SK-N-SH (cell line): ENCODE measurements around the gene PDE2A.

Source experiments
- FOXM1 ChIP-seq: IDR thresholded peaks from 2 replicates; pipeline ENCODE4 v1.4.0; 2012; ENCODE audit warnings: low read depth, mild to moderate bottlenecking
- JUND ChIP-seq: IDR thresholded peaks from 2 replicates; pipeline ENCODE4 v1.4.0; 2012
- MXI1 ChIP-seq: IDR thresholded peaks from 2 replicates; pipeline ENCODE4 v1.6.1; 2012; ENCODE audit warnings: mild to moderate bottlenecking, low read depth, low read length, improper control_type of control experiment
- NFIC ChIP-seq: IDR thresholded peaks from 2 replicates; pipeline ENCODE4 v1.4.0; 2012; ENCODE audit warnings: borderline replicate concordance
- POLR2AphosphoS5 ChIP-seq: IDR thresholded peaks from 2 replicates; pipeline ENCODE4 v1.6.1; 2012; ENCODE audit warnings: low read depth, low read length
- RFX5 ChIP-seq: IDR thresholded peaks from 2 replicates; pipeline ENCODE4 v1.6.1; 2012; ENCODE audit warnings: mild to moderate bottlenecking, improper control_type of control experiment, low read length
- TAF1 ChIP-seq: IDR thresholded peaks from 2 replicates; pipeline ENCODE4 v1.6.1; 2012; ENCODE audit warnings: low read depth, mild to moderate bottlenecking, low read length, moderate library complexity, borderline replicate concordance
- YY1 ChIP-seq: IDR thresholded peaks from 2 replicates; pipeline ENCODE4 v1.4.0; 2012; ENCODE audit warnings: low read depth, mild to moderate bottlenecking
- TF ChIP-seq, protein P1 (sequence below): fragments of 200-600 bp; sonication (generic); IDR thresholded peaks from 2 replicates; pipeline ENCODE4 v1.6.1; 2017; ENCODE audit warnings: antibody characterized with exemption, mild to moderate bottlenecking, moderate library complexity
- TF ChIP-seq, protein P2 (sequence below): IDR thresholded peaks from 2 replicates; pipeline ENCODE4 v1.4.0; 2012; ENCODE audit warnings: low read depth, borderline replicate concordance
- TF ChIP-seq, protein P3 (sequence below): IDR thresholded peaks from 2 replicates; pipeline ENCODE4 v1.4.0; 2012; ENCODE audit warnings: low read depth
- TF ChIP-seq, protein P4 (sequence below): IDR thresholded peaks from 2 replicates; pipeline ENCODE4 v1.6.1; 2012; ENCODE audit warnings: mild to moderate bottlenecking, low read depth, low read length, moderate library complexity
- TF ChIP-seq, protein P5 (sequence below): fragments of 150-350 bp; IDR thresholded peaks from 2 replicates; pipeline ENCODE4 v1.6.1; 2016; ENCODE audit warnings: mild to moderate bottlenecking, low read depth, low read length
- TF ChIP-seq, protein P6 (sequence below): fragments of 150-350 bp; IDR thresholded peaks from 2 replicates; pipeline ENCODE4 v1.6.1; 2017; ENCODE audit warnings: antibody characterized with exemption, low read length, low read depth, borderline replicate concordance

DNA sequence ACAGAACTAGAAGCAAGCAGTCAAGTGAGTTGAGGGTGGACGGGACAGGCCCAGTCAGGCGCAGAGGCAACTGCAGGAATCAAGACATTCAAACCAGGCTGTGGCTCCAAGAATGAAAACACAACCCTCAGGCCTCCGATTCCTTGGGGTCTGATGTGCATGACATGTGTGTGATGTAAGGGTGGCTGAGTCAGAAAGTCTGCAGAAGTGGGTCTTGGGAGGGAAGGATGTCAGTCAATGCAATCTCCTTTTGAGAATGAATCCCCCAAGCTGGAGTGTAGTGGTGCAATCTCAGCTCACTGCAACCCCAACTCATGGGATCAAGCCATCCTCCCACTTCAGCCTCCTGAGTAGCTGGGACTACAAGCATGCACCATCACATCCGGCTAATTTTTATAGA, 15.9 kb upstream of the PDE2A start:
- TF ChIP-seq, protein P1, sequence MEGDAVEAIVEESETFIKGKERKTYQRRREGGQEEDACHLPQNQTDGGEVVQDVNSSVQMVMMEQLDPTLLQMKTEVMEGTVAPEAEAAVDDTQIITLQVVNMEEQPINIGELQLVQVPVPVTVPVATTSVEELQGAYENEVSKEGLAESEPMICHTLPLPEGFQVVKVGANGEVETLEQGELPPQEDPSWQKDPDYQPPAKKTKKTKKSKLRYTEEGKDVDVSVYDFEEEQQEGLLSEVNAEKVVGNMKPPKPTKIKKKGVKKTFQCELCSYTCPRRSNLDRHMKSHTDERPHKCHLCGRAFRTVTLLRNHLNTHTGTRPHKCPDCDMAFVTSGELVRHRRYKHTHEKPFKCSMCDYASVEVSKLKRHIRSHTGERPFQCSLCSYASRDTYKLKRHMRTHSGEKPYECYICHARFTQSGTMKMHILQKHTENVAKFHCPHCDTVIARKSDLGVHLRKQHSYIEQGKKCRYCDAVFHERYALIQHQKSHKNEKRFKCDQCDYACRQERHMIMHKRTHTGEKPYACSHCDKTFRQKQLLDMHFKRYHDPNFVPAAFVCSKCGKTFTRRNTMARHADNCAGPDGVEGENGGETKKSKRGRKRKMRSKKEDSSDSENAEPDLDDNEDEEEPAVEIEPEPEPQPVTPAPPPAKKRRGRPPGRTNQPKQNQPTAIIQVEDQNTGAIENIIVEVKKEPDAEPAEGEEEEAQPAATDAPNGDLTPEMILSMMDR: no peak
- TF ChIP-seq FOXM1 (no peak), NFIC (no peak), JUND (no peak), YY1 (no peak), MXI1 (no peak), TAF1 (no peak), RFX5 (no peak), POLR2AphosphoS5 (no peak)
- TF ChIP-seq, protein P2, sequence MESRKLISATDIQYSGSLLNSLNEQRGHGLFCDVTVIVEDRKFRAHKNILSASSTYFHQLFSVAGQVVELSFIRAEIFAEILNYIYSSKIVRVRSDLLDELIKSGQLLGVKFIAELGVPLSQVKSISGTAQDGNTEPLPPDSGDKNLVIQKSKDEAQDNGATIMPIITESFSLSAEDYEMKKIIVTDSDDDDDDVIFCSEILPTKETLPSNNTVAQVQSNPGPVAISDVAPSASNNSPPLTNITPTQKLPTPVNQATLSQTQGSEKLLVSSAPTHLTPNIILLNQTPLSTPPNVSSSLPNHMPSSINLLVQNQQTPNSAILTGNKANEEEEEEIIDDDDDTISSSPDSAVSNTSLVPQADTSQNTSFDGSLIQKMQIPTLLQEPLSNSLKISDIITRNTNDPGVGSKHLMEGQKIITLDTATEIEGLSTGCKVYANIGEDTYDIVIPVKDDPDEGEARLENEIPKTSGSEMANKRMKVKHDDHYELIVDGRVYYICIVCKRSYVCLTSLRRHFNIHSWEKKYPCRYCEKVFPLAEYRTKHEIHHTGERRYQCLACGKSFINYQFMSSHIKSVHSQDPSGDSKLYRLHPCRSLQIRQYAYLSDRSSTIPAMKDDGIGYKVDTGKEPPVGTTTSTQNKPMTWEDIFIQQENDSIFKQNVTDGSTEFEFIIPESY: no peak
- TF ChIP-seq, protein P3, sequence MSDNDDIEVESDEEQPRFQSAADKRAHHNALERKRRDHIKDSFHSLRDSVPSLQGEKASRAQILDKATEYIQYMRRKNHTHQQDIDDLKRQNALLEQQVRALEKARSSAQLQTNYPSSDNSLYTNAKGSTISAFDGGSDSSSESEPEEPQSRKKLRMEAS: no peak
- TF ChIP-seq, protein P4, sequence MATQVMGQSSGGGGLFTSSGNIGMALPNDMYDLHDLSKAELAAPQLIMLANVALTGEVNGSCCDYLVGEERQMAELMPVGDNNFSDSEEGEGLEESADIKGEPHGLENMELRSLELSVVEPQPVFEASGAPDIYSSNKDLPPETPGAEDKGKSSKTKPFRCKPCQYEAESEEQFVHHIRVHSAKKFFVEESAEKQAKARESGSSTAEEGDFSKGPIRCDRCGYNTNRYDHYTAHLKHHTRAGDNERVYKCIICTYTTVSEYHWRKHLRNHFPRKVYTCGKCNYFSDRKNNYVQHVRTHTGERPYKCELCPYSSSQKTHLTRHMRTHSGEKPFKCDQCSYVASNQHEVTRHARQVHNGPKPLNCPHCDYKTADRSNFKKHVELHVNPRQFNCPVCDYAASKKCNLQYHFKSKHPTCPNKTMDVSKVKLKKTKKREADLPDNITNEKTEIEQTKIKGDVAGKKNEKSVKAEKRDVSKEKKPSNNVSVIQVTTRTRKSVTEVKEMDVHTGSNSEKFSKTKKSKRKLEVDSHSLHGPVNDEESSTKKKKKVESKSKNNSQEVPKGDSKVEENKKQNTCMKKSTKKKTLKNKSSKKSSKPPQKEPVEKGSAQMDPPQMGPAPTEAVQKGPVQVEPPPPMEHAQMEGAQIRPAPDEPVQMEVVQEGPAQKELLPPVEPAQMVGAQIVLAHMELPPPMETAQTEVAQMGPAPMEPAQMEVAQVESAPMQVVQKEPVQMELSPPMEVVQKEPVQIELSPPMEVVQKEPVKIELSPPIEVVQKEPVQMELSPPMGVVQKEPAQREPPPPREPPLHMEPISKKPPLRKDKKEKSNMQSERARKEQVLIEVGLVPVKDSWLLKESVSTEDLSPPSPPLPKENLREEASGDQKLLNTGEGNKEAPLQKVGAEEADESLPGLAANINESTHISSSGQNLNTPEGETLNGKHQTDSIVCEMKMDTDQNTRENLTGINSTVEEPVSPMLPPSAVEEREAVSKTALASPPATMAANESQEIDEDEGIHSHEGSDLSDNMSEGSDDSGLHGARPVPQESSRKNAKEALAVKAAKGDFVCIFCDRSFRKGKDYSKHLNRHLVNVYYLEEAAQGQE: no peak
- TF ChIP-seq, protein P5, sequence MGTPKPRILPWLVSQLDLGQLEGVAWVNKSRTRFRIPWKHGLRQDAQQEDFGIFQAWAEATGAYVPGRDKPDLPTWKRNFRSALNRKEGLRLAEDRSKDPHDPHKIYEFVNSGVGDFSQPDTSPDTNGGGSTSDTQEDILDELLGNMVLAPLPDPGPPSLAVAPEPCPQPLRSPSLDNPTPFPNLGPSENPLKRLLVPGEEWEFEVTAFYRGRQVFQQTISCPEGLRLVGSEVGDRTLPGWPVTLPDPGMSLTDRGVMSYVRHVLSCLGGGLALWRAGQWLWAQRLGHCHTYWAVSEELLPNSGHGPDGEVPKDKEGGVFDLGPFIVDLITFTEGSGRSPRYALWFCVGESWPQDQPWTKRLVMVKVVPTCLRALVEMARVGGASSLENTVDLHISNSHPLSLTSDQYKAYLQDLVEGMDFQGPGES: no peak
- TF ChIP-seq, protein P6, sequence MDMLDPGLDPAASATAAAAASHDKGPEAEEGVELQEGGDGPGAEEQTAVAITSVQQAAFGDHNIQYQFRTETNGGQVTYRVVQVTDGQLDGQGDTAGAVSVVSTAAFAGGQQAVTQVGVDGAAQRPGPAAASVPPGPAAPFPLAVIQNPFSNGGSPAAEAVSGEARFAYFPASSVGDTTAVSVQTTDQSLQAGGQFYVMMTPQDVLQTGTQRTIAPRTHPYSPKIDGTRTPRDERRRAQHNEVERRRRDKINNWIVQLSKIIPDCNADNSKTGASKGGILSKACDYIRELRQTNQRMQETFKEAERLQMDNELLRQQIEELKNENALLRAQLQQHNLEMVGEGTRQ: no peak
